Activated CD4-positive, alpha-beta memory T cell treated with anti-CD3 and anti-CD28 coated beads, Interleukin-2, amount 10 ng/mL, durations not matched to agents 7 days and 5 days (primary cell): Measurements from ENCODE around the gene DESI2. TPM values are rescaled to one million over a fixed set of nuclear protein-coding genes. Genes with fewer than 3 reads are reported as not detected.
A peak's percentile ranks its signal among the peaks of the same experiment; 100 is the strongest.

Experiments
- CTCF ChIA-PET: fragments of 350-600 bp; sonication (Branson Sonifier 250); formaldehyde crosslinking; loops from one replicate; lab custom pipeline; 2021; ENCODE audit warnings: antibody characterized with exemption, inconsistent platforms; lab: Charles Lee
- POLR2A ChIA-PET: fragments of 350-600 bp; sonication (Branson Sonifier 250); formaldehyde crosslinking; loops from one replicate; lab custom pipeline; 2021; ENCODE audit warnings: antibody characterized with exemption; lab: Charles Lee
- DNase-seq: peaks from one replicate; pipeline ENCODE4 v3.0.0-alpha.2; 2020
- H3K27ac Mint-ChIP-seq: one replicate; pipeline ENCODE4 v1.8.0; 2021; ENCODE audit warnings: mild to moderate bottlenecking, mixed read lengths
- H3K27me3 Mint-ChIP-seq: one replicate; pipeline ENCODE4 v1.8.0; 2021; ENCODE audit warnings: mixed read lengths
- H3K36me3 Mint-ChIP-seq: one replicate; pipeline ENCODE4 v1.8.0; 2021; ENCODE audit warnings: low read depth, mixed read lengths
- H3K4me1 Mint-ChIP-seq: one replicate; pipeline ENCODE4 v1.8.0; 2021; ENCODE audit warnings: mixed read lengths
- H3K4me3 Mint-ChIP-seq: one replicate; pipeline ENCODE4 v1.8.0; 2021; ENCODE audit warnings: mild to moderate bottlenecking, mixed read lengths
- H3K9me3 Mint-ChIP-seq: one replicate; pipeline ENCODE4 v1.8.0; 2021; ENCODE audit warnings: mixed read lengths
- total RNA-seq, 2 experiments: library from RNA; stranded (reverse); gene quantifications; one replicate each; pipeline ENCODE4 v1.2.3, GENCODE V29; 2021

DESI2 gene
- total RNA-seq, 2 experiments from 2014 or later, result 26.6 to 31.4 TPM

- H3K4me1 Mint-ChIP-seq, result no peaks in the 10 kb centered on the region
- no peaks in the 10 kb centered on the region for H3K9me3 Mint-ChIP-seq
- H3K36me3 Mint-ChIP-seq, result peaks cover 57% of the 10 kb centered on the region
- CTCF ChIA-PET, result no interaction called here
- no peak for DNase-seq
- POLR2A ChIA-PET, result no interaction called here
- no peak overlapping the region for H3K27ac Mint-ChIP-seq
- H3K27me3 Mint-ChIP-seq, result no peaks in the 10 kb centered on the region
- no peak overlapping the region for H3K4me3 Mint-ChIP-seq
These were observed 43.0 kb downstream of the DESI2 start for GRCh38 chr1:244695937-244696336.

GRCh38 chr1:244699741-244700140 is 46.8 kb downstream of the DESI2 start:
- Mint-ChIP-seq H3K36me3 (peaks cover 51% of the 10 kb centered on the region), H3K4me1 (no peaks in the 10 kb centered on the region), H3K27ac (no peak overlapping the region), H3K4me3 (no peak overlapping the region), H3K27me3 (no peaks in the 10 kb centered on the region), H3K9me3 (no peaks in the 10 kb centered on the region)
- ChIA-PET POLR2A (no interaction called here), CTCF (no interaction called here)
- DNase-seq, result no peak

GRCh38 chr1:244700808-244701207 is 47.9 kb downstream of the DESI2 start:
- H3K27me3 Mint-ChIP-seq, result no peaks in the 10 kb centered on the region
- no peaks in the 10 kb centered on the region for H3K4me1 Mint-ChIP-seq
- H3K36me3 Mint-ChIP-seq, result peaks cover 53% of the 10 kb centered on the region
- POLR2A ChIA-PET, result no interaction called here
- no peak overlapping the region for H3K4me3 Mint-ChIP-seq
- no peaks in the 10 kb centered on the region for H3K9me3 Mint-ChIP-seq
- no peak for DNase-seq
- H3K27ac Mint-ChIP-seq, result no peak overlapping the region
- CTCF ChIA-PET, result no interaction called here

- Mint-ChIP-seq H3K4me1 (no peaks in the 10 kb centered on the region), H3K27me3 (no peaks in the 10 kb centered on the region), H3K9me3 (no peaks in the 10 kb centered on the region), H3K4me3 (no peak overlapping the region), H3K27ac (no peak overlapping the region), H3K36me3 (peaks cover 42% of the 10 kb centered on the region)
- CTCF ChIA-PET, result no interaction called here
- DNase-seq, result no peak
- POLR2A ChIA-PET, result no interaction called here
These were observed 49.7 kb downstream of the DESI2 start for GRCh38 chr1:244702620-244703019.

GRCh38 chr1:244704107-244704506 is 51.2 kb downstream of the DESI2 start:
- H3K4me3 Mint-ChIP-seq, result no peak overlapping the region
- no peaks in the 10 kb centered on the region for H3K27me3 Mint-ChIP-seq
- no peaks in the 10 kb centered on the region for H3K4me1 Mint-ChIP-seq
- no peak for DNase-seq
- H3K36me3 Mint-ChIP-seq, result peaks cover 27% of the 10 kb centered on the region
- CTCF ChIA-PET, result no interaction called here
- no peak overlapping the region for H3K27ac Mint-ChIP-seq
- no peaks in the 10 kb centered on the region for H3K9me3 Mint-ChIP-seq
- POLR2A ChIA-PET, result no interaction called here

- H3K36me3 Mint-ChIP-seq, result peaks cover 16% of the 10 kb centered on the region
- no peaks in the 10 kb centered on the region for H3K27me3 Mint-ChIP-seq
- H3K4me3 Mint-ChIP-seq, result no peak overlapping the region
- ChIA-PET POLR2A (no interaction called here), CTCF (no interaction called here)
- H3K4me1 Mint-ChIP-seq, result no peaks in the 10 kb centered on the region
- no peak overlapping the region for H3K27ac Mint-ChIP-seq
- DNase-seq, result no peak
- no peaks in the 10 kb centered on the region for H3K9me3 Mint-ChIP-seq
These were observed 52.6 kb downstream of the DESI2 start for GRCh38 chr1:244705261-244706234.

- Mint-ChIP-seq H3K4me1 (peaks cover 8% of the 10 kb centered on the region), H3K27me3 (no peaks in the 10 kb centered on the region), H3K27ac (no peak overlapping the region), H3K9me3 (no peaks in the 10 kb centered on the region), H3K36me3 (peaks cover 3% of the 10 kb centered on the region), H3K4me3 (no peak overlapping the region)
- POLR2A ChIA-PET, result no interaction called here
- DNase-seq, result no peak
- CTCF ChIA-PET, result interaction anchor here (0.5 to 1.3 kb wide), 2 partner anchors 88 to 514 kb away, joined by 4 to 5 read pairs; no protein-coding TSS in a partner anchor
These were observed 56.1 kb downstream of the DESI2 start for GRCh38 chr1:244709076-244709475.

GRCh38 chr1:244709476-244710368 is 56.8 kb downstream of the DESI2 start:
- H3K27ac Mint-ChIP-seq, result no peak overlapping the region
- ChIA-PET POLR2A (no interaction called here), CTCF (interaction anchor here (0.5 to 1.3 kb wide), 2 partner anchors 88 to 514 kb away, joined by 4 to 5 read pairs; no protein-coding TSS in a partner anchor)
- H3K36me3 Mint-ChIP-seq, result peaks cover 3% of the 10 kb centered on the region
- peaks cover 8% of the 10 kb centered on the region for H3K4me1 Mint-ChIP-seq
- no peak overlapping the region for H3K4me3 Mint-ChIP-seq
- no peaks in the 10 kb centered on the region for H3K9me3 Mint-ChIP-seq
- H3K27me3 Mint-ChIP-seq, result no peaks in the 10 kb centered on the region
- DNase-seq, result no peak

GRCh38 chr1:244710474-244711062 is 57.6 kb downstream of the DESI2 start:
- POLR2A ChIA-PET, result no interaction called here

GRCh38 chr1:244712669-244713068 is 59.7 kb downstream of the DESI2 start:
- Mint-ChIP-seq H3K9me3 (no peaks in the 10 kb centered on the region), H3K36me3 (no peaks in the 10 kb centered on the region), H3K27ac (no peak overlapping the region), H3K4me3 (no peak overlapping the region), H3K27me3 (peaks cover 2% of the 10 kb centered on the region), H3K4me1 (peaks cover 8% of the 10 kb centered on the region)
- POLR2A ChIA-PET, result no interaction called here
- CTCF ChIA-PET, result interaction anchor here (1.4 kb wide), 1 partner anchor 17 kb away, joined by 7 read pairs; a partner anchor contains a TSS
- peak; percentile 24 for DNase-seq

More at GRCh38 chr1:244710474-244711062, 57.6 kb downstream of the DESI2 start:
- no peak for DNase-seq
- Mint-ChIP-seq H3K27me3 (no peaks in the 10 kb centered on the region), H3K27ac (no peak overlapping the region), H3K4me1 (peaks cover 8% of the 10 kb centered on the region), H3K9me3 (no peaks in the 10 kb centered on the region), H3K4me3 (no peak overlapping the region), H3K36me3 (peaks cover under 1% of the 10 kb centered on the region)
- CTCF ChIA-PET, result no interaction called here

- CTCF ChIA-PET, result interaction anchor here (1.4 kb wide), 1 partner anchor 17 kb away, joined by 7 read pairs; a partner anchor contains a TSS
These were observed 60.4 kb downstream of the DESI2 start for GRCh38 chr1:244713332-244713731.

GRCh38 chr1:244727871-244728474 is 75.0 kb downstream of the DESI2 start:
- Mint-ChIP-seq H3K27ac (no peak overlapping the region), H3K4me1 (peaks cover 14% of the 10 kb centered on the region), H3K9me3 (no peaks in the 10 kb centered on the region), H3K4me3 (no peak overlapping the region), H3K27me3 (peaks cover 52% of the 10 kb centered on the region), H3K36me3 (no peaks in the 10 kb centered on the region)
- no peak for DNase-seq
- POLR2A ChIA-PET, result no interaction called here
- CTCF ChIA-PET, result interaction anchor here (1.2 kb wide), 1 partner anchor 123 kb away, joined by 3 read pairs; no protein-coding TSS in a partner anchor

More at GRCh38 chr1:244713332-244713731, 60.4 kb downstream of the DESI2 start:
- H3K4me3 Mint-ChIP-seq, result no peak overlapping the region
- H3K4me1 Mint-ChIP-seq, result peaks cover 8% of the 10 kb centered on the region
- H3K9me3 Mint-ChIP-seq, result no peaks in the 10 kb centered on the region
- no peak for DNase-seq
- no peak overlapping the region for H3K27ac Mint-ChIP-seq
- H3K36me3 Mint-ChIP-seq, result no peaks in the 10 kb centered on the region
- H3K27me3 Mint-ChIP-seq, result peaks cover 2% of the 10 kb centered on the region
- POLR2A ChIA-PET, result no interaction called here
